T-helper 22 cell (primary cell): Measurements from ENCODE around the gene LRRFIP2.
"Not testable (repeated sequence)": the region's sequence is repeated elsewhere in the genome, so short reads cannot be mapped to it uniquely, and the experiment has no call there.

Experiments
- DNase-seq: peaks from one replicate; pipeline ENCODE4 v3.0.0-alpha.2; 2020; ENCODE audit warnings: low read depth

Gene LRRFIP2

GRCh38 chr3:37189109-37189508, 14.7 kb upstream of the LRRFIP2 start:
- no peak for DNase-seq

GRCh38 chr3:37183976-37184375, 9.6 kb upstream of the LRRFIP2 start:
- DNase-seq, result no peak

GRCh38 chr3:37183375-37183831, 9.0 kb upstream of the LRRFIP2 start:
- no peak for DNase-seq

GRCh38 chr3:37182816-37183215, 8.4 kb upstream of the LRRFIP2 start:
- DNase-seq, result no peak

GRCh38 chr3:37181756-37182155, 7.4 kb upstream of the LRRFIP2 start:
- no peak for DNase-seq

GRCh38 chr3:37179144-37179967, 5.0 kb upstream of the LRRFIP2 start:
- no peak for DNase-seq

GRCh38 chr3:37173806-37174205, 576 bp downstream of the LRRFIP2 start:
- no peak for DNase-seq

- DNase-seq, result no peak
Measured at GRCh38 chr3:37171144-37171543, 3.2 kb downstream of the LRRFIP2 start.

- DNase-seq, result no peak
Measured at GRCh38 chr3:37170513-37170912, 3.9 kb downstream of the LRRFIP2 start.

GRCh38 chr3:37170060-37170459, 4.3 kb downstream of the LRRFIP2 start:
- no peak for DNase-seq

GRCh38 chr3:37168896-37169295, 5.5 kb downstream of the LRRFIP2 start:
- DNase-seq, result no peak

GRCh38 chr3:37163262-37164015, 10.9 kb downstream of the LRRFIP2 start:
- no peak for DNase-seq

GRCh38 chr3:37162501-37163245, 11.7 kb downstream of the LRRFIP2 start:
- DNase-seq, result no peak

GRCh38 chr3:37161351-37161750, 13.0 kb downstream of the LRRFIP2 start:
- no peak for DNase-seq

GRCh38 chr3:37155782-37156181, 18.6 kb downstream of the LRRFIP2 start:
- DNase-seq, result no peak

- DNase-seq, result no peak
Measured at GRCh38 chr3:37154668-37155314, 19.6 kb downstream of the LRRFIP2 start.

- no peak for DNase-seq
Measured at GRCh38 chr3:37150621-37151020, 23.8 kb downstream of the LRRFIP2 start.

- no peak for DNase-seq
Measured at GRCh38 chr3:37149257-37149656, 25.1 kb downstream of the LRRFIP2 start.

- DNase-seq, result no peak
Measured at GRCh38 chr3:37148208-37148607, 26.2 kb downstream of the LRRFIP2 start.

GRCh38 chr3:37147666-37148065, 26.7 kb downstream of the LRRFIP2 start:
- no peak for DNase-seq

GRCh38 chr3:37146927-37147326, 27.5 kb downstream of the LRRFIP2 start:
- not testable (repeated sequence) for DNase-seq

GRCh38 chr3:37145611-37146010, 28.8 kb downstream of the LRRFIP2 start:
- no peak for DNase-seq
